IMR-90 (cell line): ENCODE data around the gene HSPA1A. TPM values are rescaled to one million over a fixed set of nuclear protein-coding genes. Genes with fewer than 3 reads are reported as not detected.

ENCODE experiments used
- ATAC-seq: fragments of 200-7000 bp; cut with Tn5 transposase; 2 replicates; pipeline ENCODE4 v1.9.1; 2020; ENCODE audit warnings: low read depth, mild to moderate bottlenecking, moderate library complexity
- BruUV-seq: library from RNA; stranded (reverse); fragments of 400-500 nt; replicated peaks from 2 replicates; lab custom pipeline; 2021; lab: Mats Ljungman, UMichigan
- CTCF ChIA-PET: fragments of 300-600 bp; formaldehyde crosslinking; extraction: SDS; loops from one replicate; lab custom pipeline; 2021; ENCODE audit warnings: antibody characterized with exemption; lab: Yijun Ruan, JAX
- POLR2A ChIA-PET: fragments of 300-600 bp; sonication (Branson Sonifier 250); formaldehyde crosslinking; loops from one replicate; lab custom pipeline; 2022; ENCODE audit warnings: antibody characterized with exemption; ENCODE audit not compliant: unreplicated experiment; lab: Charles Lee
- DNase-seq: peaks from one replicate; pipeline ENCODE4 v3.0.0; 2013
- H2AFZ ChIP-seq: replicated peaks from 2 replicates; pipeline ENCODE3; 2013; ENCODE audit warnings: low read length, mild to moderate bottlenecking; ENCODE audit not compliant: poor library complexity
- H2AK5ac ChIP-seq: 2 replicates; pipeline ENCODE4 v1.6.1; 2013; ENCODE audit warnings: low read depth, low read length, inconsistent platforms
- H2AK9ac ChIP-seq: replicated peaks from 2 replicates; pipeline ENCODE3; 2013; ENCODE audit warnings: mild to moderate bottlenecking, low read depth, low read length, moderate library complexity; ENCODE audit not compliant: poor library complexity
- H2BK120ac ChIP-seq: 2 replicates; pipeline ENCODE4 v1.6.1; 2013; ENCODE audit warnings: low read depth, low read length, inconsistent platforms
- H2BK15ac ChIP-seq: 3 replicates; pipeline ENCODE4 v1.6.1; 2013; ENCODE audit warnings: low read depth, low read length, inconsistent platforms
- H2BK20ac ChIP-seq: 2 replicates; pipeline ENCODE4 v1.6.1; 2013; ENCODE audit warnings: low read depth, mild to moderate bottlenecking, inconsistent platforms, low read length, moderate library complexity
- H2BK5ac ChIP-seq: 2 replicates; pipeline ENCODE4 v1.6.1; 2013; ENCODE audit warnings: mild to moderate bottlenecking, low read depth, low read length, inconsistent platforms; ENCODE audit not compliant: poor library complexity, severe bottlenecking
- H3K14ac ChIP-seq: replicated peaks from 2 replicates; pipeline ENCODE4 v1.6.1; 2013; ENCODE audit warnings: low read depth, low read length, inconsistent platforms
- H3K18ac ChIP-seq: 2 replicates; pipeline ENCODE4 v1.6.1; 2013; ENCODE audit warnings: low read depth, low read length, control low read depth
- H3K23ac ChIP-seq: 2 replicates; pipeline ENCODE4 v1.6.1; 2013; ENCODE audit warnings: low read depth, low read length, inconsistent platforms
- H3K27ac ChIP-seq: 2 replicates; pipeline ENCODE4 v1.5.1; 2013; ENCODE audit warnings: mild to moderate bottlenecking, control low read depth, low read length; ENCODE audit not compliant: insufficient read depth
- H3K27me3 ChIP-seq: 2 replicates; pipeline ENCODE4 v1.6.1; 2013; ENCODE audit warnings: low read length; ENCODE audit not compliant: control insufficient read depth, insufficient read depth
- H3K36me3 ChIP-seq: 2 replicates; pipeline ENCODE4 v1.6.1; 2013; ENCODE audit warnings: low read length, mixed read lengths; ENCODE audit not compliant: control insufficient read depth, insufficient read depth
- H3K4ac ChIP-seq: 2 replicates; pipeline ENCODE4 v1.6.1; 2013; ENCODE audit warnings: low read depth, low read length, inconsistent platforms
- H3K4me1 ChIP-seq: 2 replicates; pipeline ENCODE4 v1.6.1; 2013; ENCODE audit warnings: low read length, mixed read lengths; ENCODE audit not compliant: control insufficient read depth, insufficient read depth
- H3K4me2 ChIP-seq: 2 replicates; pipeline ENCODE4 v1.6.1; 2013; ENCODE audit warnings: low read depth, mild to moderate bottlenecking, control low read depth, low read length, moderate library complexity
- H3K4me3 ChIP-seq: 2 replicates; pipeline ENCODE4 v1.5.1; 2013; ENCODE audit warnings: low read depth, mild to moderate bottlenecking, control low read depth, low read length, moderate library complexity; ENCODE audit not compliant: insufficient read depth
- H3K56ac ChIP-seq: 2 replicates; pipeline ENCODE4 v1.6.1; 2013; ENCODE audit warnings: low read length, inconsistent platforms; ENCODE audit not compliant: insufficient read depth; ENCODE audit errors: extremely low read depth
- H3K79me1 ChIP-seq, 2 experiments: 2 replicates each; pipeline ENCODE4 v1.6.1; 2013; ENCODE audit warnings: low read length in 2 of 2, inconsistent platforms in 1 of 2, low read depth in 1 of 2
- H3K9ac ChIP-seq: 2 replicates; pipeline ENCODE4 v1.6.1; 2013; ENCODE audit warnings: low read depth, low read length, control low read depth
- H3K9me1 ChIP-seq: 2 replicates; pipeline ENCODE4 v1.6.1; 2013; ENCODE audit warnings: low read length, inconsistent platforms; ENCODE audit not compliant: insufficient read depth
- H3K9me3 ChIP-seq: 2 replicates; pipeline ENCODE4 v1.6.1; 2013; ENCODE audit warnings: low read length; ENCODE audit not compliant: control insufficient read depth, insufficient read depth
- H4K20me1 ChIP-seq: 2 replicates; pipeline ENCODE4 v1.6.1; 2013; ENCODE audit warnings: low read length, inconsistent platforms; ENCODE audit not compliant: insufficient read depth
- H4K5ac ChIP-seq: 2 replicates; pipeline ENCODE4 v1.6.1; 2013; ENCODE audit warnings: mild to moderate bottlenecking, low read depth, low read length, control low read depth
- H4K8ac ChIP-seq, 2 experiments: 2 replicates each; pipeline ENCODE4 v1.6.1; 2013; ENCODE audit warnings: low read depth in 2 of 2, low read length in 2 of 2, control low read depth in 1 of 2, inconsistent platforms in 1 of 2
- H4K91ac ChIP-seq: 2 replicates; pipeline ENCODE4 v1.6.1; 2013; ENCODE audit warnings: low read depth, low read length, inconsistent platforms; ENCODE audit not compliant: insufficient read depth
- BHLHE40 ChIP-seq: fragments of 150-350 bp; IDR thresholded peaks from 2 replicates; pipeline ENCODE4 v1.6.1; 2016; ENCODE audit warnings: mild to moderate bottlenecking, low read depth, low read length
- CEBPB ChIP-seq: IDR thresholded peaks from 2 replicates; pipeline ENCODE4 v1.6.1; 2012; ENCODE audit warnings: low read depth, low read length, improper control_type of control experiment
- ELK1 ChIP-seq: fragments of 150-350 bp; IDR thresholded peaks from 2 replicates; pipeline ENCODE4 v1.6.1; 2016; ENCODE audit warnings: low read depth, mild to moderate bottlenecking, low read length, moderate library complexity, borderline replicate concordance
- FOS ChIP-seq: fragments of 150-350 bp; IDR thresholded peaks from 2 replicates; pipeline ENCODE4 v1.6.1; 2016; ENCODE audit warnings: low read depth, low read length
- MAZ ChIP-seq: IDR thresholded peaks from 2 replicates; pipeline ENCODE4 v1.6.1; 2012; ENCODE audit warnings: low read depth, mild to moderate bottlenecking, low read length, improper control_type of control experiment, moderate library complexity, borderline replicate concordance
- MXI1 ChIP-seq: IDR thresholded peaks from 2 replicates; pipeline ENCODE4 v1.6.1; 2012; ENCODE audit warnings: low read depth, mild to moderate bottlenecking, low read length, moderate library complexity, borderline replicate concordance
- NFE2L2 ChIP-seq: fragments of 150-350 bp; IDR thresholded peaks from 2 replicates; pipeline ENCODE4 v1.6.1; 2016; ENCODE audit warnings: low read depth, mild to moderate bottlenecking, low read length
- POLR2A ChIP-seq: IDR thresholded peaks from 2 replicates; pipeline ENCODE4 v1.6.1; 2012; ENCODE audit warnings: mild to moderate bottlenecking, low read depth, low read length
- RAD21 ChIP-seq: IDR thresholded peaks from 2 replicates; pipeline ENCODE4 v1.6.1; 2012; ENCODE audit warnings: low read length, improper control_type of control experiment
- RCOR1 ChIP-seq: IDR thresholded peaks from 2 replicates; pipeline ENCODE4 v1.6.1; 2012; ENCODE audit warnings: mild to moderate bottlenecking, low read length, improper control_type of control experiment; ENCODE audit not compliant: insufficient replicate concordance
- SMC3 ChIP-seq: fragments of 150-350 bp; IDR thresholded peaks from 2 replicates; pipeline ENCODE4 v1.6.1; 2016; ENCODE audit warnings: low read depth, mild to moderate bottlenecking, antibody characterized with exemption, low read length, moderate library complexity
- WGBS, 2 experiments: methylation state at CpG; one replicate each; pipeline versions ENCODE4 v1.1.5 to v1.1.7; 2013; ENCODE audit warnings: missing lambda C conversion rate in 2 of 2; ENCODE audit not compliant: insufficient read length in 1 of 2; ENCODE audit errors: extremely low coverage in 2 of 2; 5-methylcytosine and 5-hydroxymethylcytosine counted together
- dilution Hi-C: fragments of 300-500 bp; cut with HindIII; formaldehyde crosslinking; loops from one replicate; pipeline ENCODE4 v1.14.3; 2018; ENCODE audit warnings: low sequenced_read_pairs; ENCODE audit not compliant: unreplicated experiment
- in situ Hi-C: fragments of 300-500 bp; cut with MboI; formaldehyde crosslinking; loops from 3 replicates; pipeline ENCODE4 v1.14.3; 2019; ENCODE audit warnings: low sequenced_read_pairs, inconsistent platforms, mixed read lengths
- intact Hi-C: fragments of 100-400 bp; cut with micrococcal nuclease; formaldehyde crosslinking; loops from 2 replicates; pipeline ENCODE4 v1.10.0; 2022
- polyA plus RNA-seq, 3 experiments: library from polyadenylated mRNA; depleted of rRNA; stranded (reverse); fragments of >200 nt; gene quantifications; 2 replicates each; pipeline ENCODE4 v1.2.3, GENCODE V29; 2012; ENCODE audit warnings: low replicate concordance in 1 of 3
- total RNA-seq: library from RNA; depleted of rRNA; stranded (reverse); fragments of >200 nt; gene quantifications from 2 replicates; pipeline ENCODE4 v1.2.3, GENCODE V29; 2012
- TF ChIP-seq, protein P1 (sequence below): conservative IDR thresholded peaks from 2 replicates; pipeline ENCODE4 v1.5.1; 2012; ENCODE audit warnings: mild to moderate bottlenecking, low read depth, low read length, improper control_type of control experiment

HSPA1A gene
- total and polyA plus RNA-seq, 2 of the 4 experiments (the other 2 are of a cell fraction), result 94.6 to 95.3 TPM

DNA sequence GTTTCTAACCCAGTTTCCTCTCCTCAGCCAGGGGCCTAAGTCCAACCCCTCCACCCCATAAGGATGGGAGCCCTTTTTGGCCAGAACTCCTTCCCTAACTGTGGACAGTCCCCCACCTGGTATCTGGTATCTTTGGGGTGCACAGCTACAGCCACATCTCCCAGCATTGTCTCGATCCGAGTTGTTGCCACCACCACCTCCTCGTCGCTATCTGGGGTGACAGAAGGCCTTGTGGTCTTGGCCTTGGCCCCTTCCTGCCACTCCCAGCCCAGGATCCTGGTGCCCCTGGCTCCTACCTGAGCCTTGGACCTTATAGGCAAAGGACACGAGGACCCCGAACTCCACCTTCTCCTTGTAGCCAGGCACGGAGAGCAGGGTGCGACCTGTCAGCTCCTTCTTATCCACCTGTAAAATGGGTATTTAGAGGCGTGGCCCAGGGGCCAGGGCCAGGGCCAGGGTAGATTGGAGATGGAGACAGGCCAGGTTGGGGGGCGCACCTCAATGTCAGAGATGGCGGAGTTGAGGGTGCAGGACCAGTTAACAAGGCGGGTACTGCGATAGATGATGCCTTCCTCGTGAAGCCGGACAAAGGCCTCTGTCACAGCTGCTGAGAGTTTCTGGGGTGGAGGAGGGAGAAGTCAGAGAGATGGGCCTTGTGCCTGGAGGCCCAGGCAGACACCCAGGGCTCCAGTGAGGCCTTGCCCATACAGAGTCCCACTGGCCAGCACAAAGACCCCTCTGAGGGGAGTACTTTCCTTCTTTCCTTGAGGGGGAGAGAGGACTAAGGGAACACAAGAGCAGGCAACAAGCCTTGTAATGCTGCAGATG lies 31.0 kb upstream of the HSPA1A start:
- H3K9me1 ChIP-seq, result no peaks in the 10 kb centered on the region
- no peak overlapping the region for H3K56ac ChIP-seq
- no TSS peak for BruUV-seq
- no peak overlapping the region for H2BK20ac ChIP-seq
- H3K9me3 ChIP-seq, result no peaks in the 10 kb centered on the region
- H3K4me3 ChIP-seq, result no peak overlapping the region
- in situ Hi-C loops (no loop called here), dilution Hi-C loops (no loop called here), intact Hi-C loops (no loop called here)
- POLR2A ChIA-PET, result no interaction called here
- H3K4ac ChIP-seq, result no peak overlapping the region
- no peaks in the 10 kb centered on the region for H3K4me1 ChIP-seq
- H4K8ac ChIP-seq, result no peak overlapping the region
- no peak overlapping the region for H2BK120ac ChIP-seq
- H2AK9ac ChIP-seq, result no peak overlapping the region
- no peak overlapping the region for H4K91ac ChIP-seq
- H4K20me1 ChIP-seq, result no peaks in the 10 kb centered on the region
- CTCF ChIA-PET, result no interaction called here
- H4K5ac ChIP-seq, result no peak overlapping the region
- H3K27ac ChIP-seq, result no peak overlapping the region
- no peak overlapping the region for H3K4me2 ChIP-seq
- no peak overlapping the region for H3K14ac ChIP-seq
- 100% methylated on average over 3 of the region's 15 CpGs; no CpG with 5 or more reads in 1 of the 2 experiments for WGBS, 2 experiments
- no peak overlapping the region for H3K18ac ChIP-seq
- peaks cover 0 to 10% of the 10 kb centered on the region in 2 experiments; a peak in 3 of 4 replicates for H3K79me1 ChIP-seq
- no peak overlapping the region for H3K23ac ChIP-seq
- H2BK15ac ChIP-seq, result no peak overlapping the region
- no peak overlapping the region for H2AFZ ChIP-seq
- no peak overlapping the region for H2AK5ac ChIP-seq
- H3K27me3 ChIP-seq, result no peaks in the 10 kb centered on the region
- no peak overlapping the region for H2BK5ac ChIP-seq
- DNase-seq (no peak), ATAC-seq (no peak)
- no peak for TF ChIP-seq SMC3
- TF ChIP-seq ELK1, result no peak
- TF ChIP-seq BHLHE40, result no peak
- no peak for TF ChIP-seq MXI1
- TF ChIP-seq, protein P1, sequence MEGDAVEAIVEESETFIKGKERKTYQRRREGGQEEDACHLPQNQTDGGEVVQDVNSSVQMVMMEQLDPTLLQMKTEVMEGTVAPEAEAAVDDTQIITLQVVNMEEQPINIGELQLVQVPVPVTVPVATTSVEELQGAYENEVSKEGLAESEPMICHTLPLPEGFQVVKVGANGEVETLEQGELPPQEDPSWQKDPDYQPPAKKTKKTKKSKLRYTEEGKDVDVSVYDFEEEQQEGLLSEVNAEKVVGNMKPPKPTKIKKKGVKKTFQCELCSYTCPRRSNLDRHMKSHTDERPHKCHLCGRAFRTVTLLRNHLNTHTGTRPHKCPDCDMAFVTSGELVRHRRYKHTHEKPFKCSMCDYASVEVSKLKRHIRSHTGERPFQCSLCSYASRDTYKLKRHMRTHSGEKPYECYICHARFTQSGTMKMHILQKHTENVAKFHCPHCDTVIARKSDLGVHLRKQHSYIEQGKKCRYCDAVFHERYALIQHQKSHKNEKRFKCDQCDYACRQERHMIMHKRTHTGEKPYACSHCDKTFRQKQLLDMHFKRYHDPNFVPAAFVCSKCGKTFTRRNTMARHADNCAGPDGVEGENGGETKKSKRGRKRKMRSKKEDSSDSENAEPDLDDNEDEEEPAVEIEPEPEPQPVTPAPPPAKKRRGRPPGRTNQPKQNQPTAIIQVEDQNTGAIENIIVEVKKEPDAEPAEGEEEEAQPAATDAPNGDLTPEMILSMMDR, result no peak
- TF ChIP-seq RCOR1, result no peak
- no peak for TF ChIP-seq CEBPB
- no peak for TF ChIP-seq POLR2A
- no peak for TF ChIP-seq RAD21
- no peak for TF ChIP-seq FOS
- TF ChIP-seq MAZ, result no peak
- no peak for TF ChIP-seq NFE2L2
- H3K36me3 ChIP-seq, result peaks cover 62% of the 10 kb centered on the region
- H3K9ac ChIP-seq, result no peak overlapping the region
